Spleen (tissue), 7 donors: ENCODE data around the gene UCP1.
A peak's percentile ranks its signal among the peaks of the same experiment; 100 is the strongest.

Experiments
- CTCF ChIP-seq, 11 experiments: fragments of 200-600 bp in 7 of 11; fragments of 450-650 bp in 4 of 11; sonication (generic) in 4 of 11; IDR thresholded peaks in 8 of 11; conservative IDR thresholded peaks in 3 of 11; 1 replicate in 7 of 11; 2 replicates in 4 of 11; pipeline versions ENCODE4 v1.4.0 to v1.8.0; 2016 to 2021; ENCODE audit warnings: antibody characterized with exemption in 11 of 11, inconsistent platforms in 4 of 11, mild to moderate bottlenecking in 1 of 11
- POLR2A ChIP-seq, 3 donors: fragments of 450-650 bp; IDR thresholded peaks; one replicate each; pipeline ENCODE4 v1.5.1; 2017; ENCODE audit warnings: antibody characterized with exemption in 3 of 3, mild to moderate bottlenecking in 1 of 3
- POLR2AphosphoS5 ChIP-seq, 3 donors: sonication (generic); formaldehyde crosslinking; IDR thresholded peaks; one replicate each; pipeline ENCODE4 v1.5.1; 2017; ENCODE audit warnings: antibody characterized with exemption in 3 of 3
- donor health status: DM: no; HTN: no; CAD: no; lungs with moderate emphysema.
- donor health status: DM: no; HTN: no; CAD: no.
- donor health status: DM: no; HTN: no; CAD: no.

GRCh38 chr4:140595065-140595464, 26.3 kb upstream of the UCP1 start:
- TF ChIP-seq CTCF (IDR thresholded peaks at IDR 0.05 in 8 of 11, conservative IDR thresholded peaks at IDR 0.05 in 3 of 11) (peak in 7 of 11 experiments; percentile 18 to 32 (median 27)), POLR2A (IDR thresholded peaks at IDR 0.05) (no peak), POLR2AphosphoS5 (IDR thresholded peaks at IDR 0.05) (no peak)
